T-helper 1 cell treated with Interleukin-12 subunit alpha and Interleukin-12 subunit beta and Interleukin-4 antibody, amounts not matched to agents 30 ng/mL and 1 ng/mL, for 36 hours (primary cell): ENCODE data around the gene FRMD6. TPM values are rescaled to one million over a fixed set of nuclear protein-coding genes. Genes with fewer than 3 reads are reported as not detected.

Experiments used
- intact Hi-C: fragments of 100-400 bp; cut with micrococcal nuclease; formaldehyde crosslinking; loops from one replicate; pipeline ENCODE4 v1.15.1; 2024
- total RNA-seq: library from RNA; stranded (reverse); gene quantifications from 2 replicates; pipeline ENCODE4 v1.2.3, GENCODE V29; 2022

FRMD6 gene
- total RNA-seq: 3.1 and 5.7 TPM in 2 replicates

- intact Hi-C loops: loop anchor here (1.0 to 10.0 kb wide), 17 partner anchors 93 to 1456 kb away; partner anchors contain the start of genes GNPNAT1, GPR137C, PSMC6 and RTRAF
These were observed at the start of gene FRMD6 for GRCh38 chr14:51651388-51652167. FRMD6 (plus strand) TSS chr14:51651910; CDS start chr14:51689837, 37,927 bp downstream.

GRCh38 chr14:51602310-51602709 is 49.4 kb upstream of the FRMD6 start:
- intact Hi-C loops: no loop called here

GRCh38 chr14:51603495-51603894 is 48.2 kb upstream of the FRMD6 start:
- intact Hi-C loops: no loop called here

- intact Hi-C loops: no loop called here
These were observed 47.6 kb upstream of the FRMD6 start for GRCh38 chr14:51604073-51604472.

- intact Hi-C loops: no loop called here
These were observed 46.1 kb upstream of the FRMD6 start for GRCh38 chr14:51605575-51605974.

GRCh38 chr14:51607711-51608110 is 44.0 kb upstream of the FRMD6 start:
- intact Hi-C loops: no loop called here

- intact Hi-C loops: no loop called here
These were observed 42.3 kb upstream of the FRMD6 start for GRCh38 chr14:51609251-51609954.

- intact Hi-C loops: no loop called here
These were observed 41.8 kb upstream of the FRMD6 start for GRCh38 chr14:51609955-51610283.

- intact Hi-C loops: no loop called here
These were observed 40.9 kb upstream of the FRMD6 start for GRCh38 chr14:51610771-51611170.

- intact Hi-C loops: no loop called here
These were observed 39.3 kb upstream of the FRMD6 start for GRCh38 chr14:51612449-51612848.

GRCh38 chr14:51613416-51613815 is 38.3 kb upstream of the FRMD6 start:
- intact Hi-C loops: no loop called here

GRCh38 chr14:51614707-51615106 is 37.0 kb upstream of the FRMD6 start:
- intact Hi-C loops: no loop called here

- intact Hi-C loops: no loop called here
These were observed 35.5 kb upstream of the FRMD6 start for GRCh38 chr14:51616256-51616655.

GRCh38 chr14:51616724-51617409 is 34.8 kb upstream of the FRMD6 start:
- intact Hi-C loops: no loop called here

GRCh38 chr14:51619561-51619960 is 32.1 kb upstream of the FRMD6 start:
- intact Hi-C loops: no loop called here

GRCh38 chr14:51620056-51620455 is 31.7 kb upstream of the FRMD6 start:
- intact Hi-C loops: no loop called here

GRCh38 chr14:51621654-51622053 is 30.1 kb upstream of the FRMD6 start:
- intact Hi-C loops: loop anchor here (1.0 kb wide), 1 partner anchor 99 kb away; no protein-coding TSS in a partner anchor

GRCh38 chr14:51622376-51622775 is 29.3 kb upstream of the FRMD6 start:
- intact Hi-C loops: no loop called here

GRCh38 chr14:51624955-51625569 is 26.6 kb upstream of the FRMD6 start:
- intact Hi-C loops: no loop called here

GRCh38 chr14:51626185-51626584 is 25.5 kb upstream of the FRMD6 start:
- intact Hi-C loops: no loop called here

GRCh38 chr14:51626788-51627187 is 24.9 kb upstream of the FRMD6 start:
- intact Hi-C loops: no loop called here

- intact Hi-C loops: no loop called here
These were observed 24.4 kb upstream of the FRMD6 start for GRCh38 chr14:51627313-51627712.
